ENCODE measurements around the gene ASTN1. TPM values are rescaled to one million over a fixed set of nuclear protein-coding genes. Genes with fewer than 3 reads are reported as not detected.

Gene ASTN1
- polyA plus RNA-seq, 1 of the 3 experiments (the other 2 are of a cell fraction), result 0.13 TPM

DNA sequence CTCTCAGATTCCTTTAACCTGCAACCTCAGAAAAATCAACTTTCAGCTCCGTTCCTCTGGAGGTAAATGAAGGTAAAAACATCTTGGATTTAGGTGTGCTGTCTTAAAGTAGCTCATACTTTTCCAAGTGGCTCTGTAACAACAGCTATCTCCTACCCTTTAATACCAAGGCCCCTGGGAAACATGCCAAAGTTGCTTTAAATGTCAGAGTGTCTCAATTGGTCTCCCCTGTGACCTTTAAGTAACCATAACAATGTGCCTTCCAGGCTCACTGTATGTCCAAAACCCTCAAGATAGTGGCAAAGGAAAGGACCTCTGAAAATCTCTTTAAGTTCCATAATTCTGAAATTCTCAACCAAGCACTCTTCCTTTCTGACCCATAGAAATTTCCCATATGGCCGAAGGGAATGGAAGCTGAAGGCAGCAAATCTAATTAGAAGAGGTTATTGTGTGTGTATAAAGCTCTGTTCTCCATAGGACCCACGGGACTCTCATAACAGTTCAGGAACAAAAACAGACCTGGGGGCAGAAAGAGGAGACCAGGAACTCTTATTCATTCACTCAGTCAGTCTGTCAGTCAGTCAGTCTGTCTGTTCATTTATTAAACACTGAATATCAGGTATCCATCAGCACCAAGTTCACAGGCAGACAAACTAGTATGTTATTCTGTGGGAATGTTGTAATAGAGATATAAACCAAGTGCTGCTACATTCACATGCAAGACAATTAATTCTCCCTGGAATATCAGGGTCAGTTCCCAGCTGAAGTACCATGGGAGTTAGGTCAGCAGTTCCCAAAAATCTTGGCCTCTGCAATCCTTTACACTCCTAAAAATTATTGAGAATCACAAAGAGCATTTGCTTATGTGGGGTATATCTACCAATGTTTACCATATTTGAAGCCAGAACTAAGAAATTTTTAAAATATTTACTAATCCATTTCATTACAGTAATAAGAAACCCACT is 19.1 kb downstream of the ASTN1 start (continued):
- TF ChIP-seq MXI1 (IDR thresholded peaks at IDR 0.05; ENCODE audit: low read depth, low read length), result no peak
- TF ChIP-seq POLR2AphosphoS5 (IDR thresholded peaks at IDR 0.05; ENCODE audit: low read depth, low read length), result no peak
- no peak for TF ChIP-seq SIN3A (IDR thresholded peaks at IDR 0.05; ENCODE audit: borderline replicate concordance, low read depth, low read length)
- TF ChIP-seq RAD21 (IDR thresholded peaks at IDR 0.05; ENCODE audit: low read length), result no peak
- TF ChIP-seq ELF1 (IDR thresholded peaks at IDR 0.05), result no peak
- no peak for TF ChIP-seq CHD2 (IDR thresholded peaks at IDR 0.05; ENCODE audit: low read length, partially characterized antibody)
- TF ChIP-seq, protein P1, sequence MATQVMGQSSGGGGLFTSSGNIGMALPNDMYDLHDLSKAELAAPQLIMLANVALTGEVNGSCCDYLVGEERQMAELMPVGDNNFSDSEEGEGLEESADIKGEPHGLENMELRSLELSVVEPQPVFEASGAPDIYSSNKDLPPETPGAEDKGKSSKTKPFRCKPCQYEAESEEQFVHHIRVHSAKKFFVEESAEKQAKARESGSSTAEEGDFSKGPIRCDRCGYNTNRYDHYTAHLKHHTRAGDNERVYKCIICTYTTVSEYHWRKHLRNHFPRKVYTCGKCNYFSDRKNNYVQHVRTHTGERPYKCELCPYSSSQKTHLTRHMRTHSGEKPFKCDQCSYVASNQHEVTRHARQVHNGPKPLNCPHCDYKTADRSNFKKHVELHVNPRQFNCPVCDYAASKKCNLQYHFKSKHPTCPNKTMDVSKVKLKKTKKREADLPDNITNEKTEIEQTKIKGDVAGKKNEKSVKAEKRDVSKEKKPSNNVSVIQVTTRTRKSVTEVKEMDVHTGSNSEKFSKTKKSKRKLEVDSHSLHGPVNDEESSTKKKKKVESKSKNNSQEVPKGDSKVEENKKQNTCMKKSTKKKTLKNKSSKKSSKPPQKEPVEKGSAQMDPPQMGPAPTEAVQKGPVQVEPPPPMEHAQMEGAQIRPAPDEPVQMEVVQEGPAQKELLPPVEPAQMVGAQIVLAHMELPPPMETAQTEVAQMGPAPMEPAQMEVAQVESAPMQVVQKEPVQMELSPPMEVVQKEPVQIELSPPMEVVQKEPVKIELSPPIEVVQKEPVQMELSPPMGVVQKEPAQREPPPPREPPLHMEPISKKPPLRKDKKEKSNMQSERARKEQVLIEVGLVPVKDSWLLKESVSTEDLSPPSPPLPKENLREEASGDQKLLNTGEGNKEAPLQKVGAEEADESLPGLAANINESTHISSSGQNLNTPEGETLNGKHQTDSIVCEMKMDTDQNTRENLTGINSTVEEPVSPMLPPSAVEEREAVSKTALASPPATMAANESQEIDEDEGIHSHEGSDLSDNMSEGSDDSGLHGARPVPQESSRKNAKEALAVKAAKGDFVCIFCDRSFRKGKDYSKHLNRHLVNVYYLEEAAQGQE (IDR thresholded peaks at IDR 0.05; ENCODE audit: low read depth, low read length), result no peak
- TF ChIP-seq RXRA (IDR thresholded peaks at IDR 0.05; ENCODE audit: borderline replicate concordance, low read depth), result no peak
- TF ChIP-seq, protein P2, sequence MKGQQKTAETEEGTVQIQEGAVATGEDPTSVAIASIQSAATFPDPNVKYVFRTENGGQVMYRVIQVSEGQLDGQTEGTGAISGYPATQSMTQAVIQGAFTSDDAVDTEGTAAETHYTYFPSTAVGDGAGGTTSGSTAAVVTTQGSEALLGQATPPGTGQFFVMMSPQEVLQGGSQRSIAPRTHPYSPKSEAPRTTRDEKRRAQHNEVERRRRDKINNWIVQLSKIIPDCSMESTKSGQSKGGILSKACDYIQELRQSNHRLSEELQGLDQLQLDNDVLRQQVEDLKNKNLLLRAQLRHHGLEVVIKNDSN (IDR thresholded peaks at IDR 0.05; ENCODE audit: borderline replicate concordance, low read depth), result no peak

DNA sequence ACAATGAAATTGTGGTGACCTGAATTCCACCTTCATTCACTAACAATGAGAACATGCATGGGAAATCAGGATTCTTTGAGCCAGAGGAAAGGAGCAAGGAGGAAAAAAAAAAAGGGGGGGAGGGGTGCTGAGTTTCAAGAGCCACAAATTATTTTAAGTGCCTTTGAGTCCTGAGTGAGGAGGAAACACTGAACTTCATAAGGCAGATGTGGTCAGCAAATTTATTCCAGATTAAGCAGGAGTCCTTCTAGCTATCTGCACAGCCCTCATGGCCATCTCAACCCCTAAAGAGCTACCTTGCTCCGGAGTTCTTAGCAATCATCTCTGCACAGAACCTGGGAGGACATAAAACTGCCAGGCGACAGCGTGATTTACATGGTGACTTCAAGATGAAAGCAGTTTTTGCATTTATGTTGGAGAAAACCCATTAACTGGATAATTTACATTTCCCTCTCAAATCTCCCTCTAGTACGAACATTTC is 21.7 kb downstream of the ASTN1 start:
- H3K4me2 ChIP-seq, result no peak overlapping the region
- 35% methylated on average over 4 of the region's 4 CpGs for WGBS (ENCODE audit: low lambda C conversion rate)

More for the DNA sequence above, 21.7 kb downstream of the ASTN1 start:
- no peaks in the 10 kb centered on the region for H3K36me3 ChIP-seq (replicated peaks in 1 of 2; ENCODE audit: control insufficient read depth in 1 of 2, insufficient read depth in 2 of 2, low read length in 1 of 2)
- H4K20me1 ChIP-seq (ENCODE audit: insufficient read depth), result no peaks in the 10 kb centered on the region
- H3K9me2 ChIP-seq, result no peaks in the 10 kb centered on the region
- ChIA-PET POLR2A (no interaction called here), CTCF (interaction anchor here (1.2 kb wide), 1 partner anchor 10 kb away, joined by 3 read pairs; no protein-coding TSS in a partner anchor)
- H3K27ac ChIP-seq (ENCODE audit: low read depth in 2 of 2, low read length in 1 of 2), result no peak overlapping the region
- TF ChIP-seq GABPA (IDR thresholded peaks at IDR 0.05; ENCODE audit: low read depth) (no peak), FOSL2 (IDR thresholded peaks at IDR 0.05; ENCODE audit: borderline replicate concordance, low read depth) (no peak), EZH2phosphoT487 (IDR thresholded peaks at IDR 0.05; ENCODE audit: borderline replicate concordance, low read depth) (no peak), CHD2 (IDR thresholded peaks at IDR 0.05; ENCODE audit: low read length, partially characterized antibody) (no peak)
- TF ChIP-seq, protein P3, sequence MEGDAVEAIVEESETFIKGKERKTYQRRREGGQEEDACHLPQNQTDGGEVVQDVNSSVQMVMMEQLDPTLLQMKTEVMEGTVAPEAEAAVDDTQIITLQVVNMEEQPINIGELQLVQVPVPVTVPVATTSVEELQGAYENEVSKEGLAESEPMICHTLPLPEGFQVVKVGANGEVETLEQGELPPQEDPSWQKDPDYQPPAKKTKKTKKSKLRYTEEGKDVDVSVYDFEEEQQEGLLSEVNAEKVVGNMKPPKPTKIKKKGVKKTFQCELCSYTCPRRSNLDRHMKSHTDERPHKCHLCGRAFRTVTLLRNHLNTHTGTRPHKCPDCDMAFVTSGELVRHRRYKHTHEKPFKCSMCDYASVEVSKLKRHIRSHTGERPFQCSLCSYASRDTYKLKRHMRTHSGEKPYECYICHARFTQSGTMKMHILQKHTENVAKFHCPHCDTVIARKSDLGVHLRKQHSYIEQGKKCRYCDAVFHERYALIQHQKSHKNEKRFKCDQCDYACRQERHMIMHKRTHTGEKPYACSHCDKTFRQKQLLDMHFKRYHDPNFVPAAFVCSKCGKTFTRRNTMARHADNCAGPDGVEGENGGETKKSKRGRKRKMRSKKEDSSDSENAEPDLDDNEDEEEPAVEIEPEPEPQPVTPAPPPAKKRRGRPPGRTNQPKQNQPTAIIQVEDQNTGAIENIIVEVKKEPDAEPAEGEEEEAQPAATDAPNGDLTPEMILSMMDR (IDR thresholded peaks at IDR 0.05), result no peak
- TF ChIP-seq, protein P4, sequence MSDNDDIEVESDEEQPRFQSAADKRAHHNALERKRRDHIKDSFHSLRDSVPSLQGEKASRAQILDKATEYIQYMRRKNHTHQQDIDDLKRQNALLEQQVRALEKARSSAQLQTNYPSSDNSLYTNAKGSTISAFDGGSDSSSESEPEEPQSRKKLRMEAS (IDR thresholded peaks at IDR 0.05; ENCODE audit: low read depth), result no peak
- TF ChIP-seq, protein P5, sequence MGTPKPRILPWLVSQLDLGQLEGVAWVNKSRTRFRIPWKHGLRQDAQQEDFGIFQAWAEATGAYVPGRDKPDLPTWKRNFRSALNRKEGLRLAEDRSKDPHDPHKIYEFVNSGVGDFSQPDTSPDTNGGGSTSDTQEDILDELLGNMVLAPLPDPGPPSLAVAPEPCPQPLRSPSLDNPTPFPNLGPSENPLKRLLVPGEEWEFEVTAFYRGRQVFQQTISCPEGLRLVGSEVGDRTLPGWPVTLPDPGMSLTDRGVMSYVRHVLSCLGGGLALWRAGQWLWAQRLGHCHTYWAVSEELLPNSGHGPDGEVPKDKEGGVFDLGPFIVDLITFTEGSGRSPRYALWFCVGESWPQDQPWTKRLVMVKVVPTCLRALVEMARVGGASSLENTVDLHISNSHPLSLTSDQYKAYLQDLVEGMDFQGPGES (IDR thresholded peaks at IDR 0.05; ENCODE audit: low read depth, low read length), result no peak
- TF ChIP-seq, protein P2 (IDR thresholded peaks at IDR 0.05; ENCODE audit: borderline replicate concordance, low read depth), result no peak
- H3F3A ChIP-seq (replicated peaks; ENCODE audit: insufficient read depth), result no peaks in the 10 kb centered on the region
- no peak for DNase-seq
- H3K9ac ChIP-seq, result no peak overlapping the region
- peaks cover 0 to 5% of the 10 kb centered on the region in 2 experiments; a peak in 2 of 4 replicates for H3K4me1 ChIP-seq (ENCODE audit: control insufficient read depth in 1 of 2, insufficient read depth in 2 of 2, low read depth in 1 of 2, low read length in 1 of 2)
- no peak overlapping the region for H2AFZ ChIP-seq (ENCODE audit: low read depth)
- no peaks in the 10 kb centered on the region for H3K9me3 ChIP-seq
- H3K27me3 ChIP-seq (ENCODE audit: insufficient read depth), result no peaks in the 10 kb centered on the region
- no peaks in the 10 kb centered on the region for H3K79me2 ChIP-seq (ENCODE audit: insufficient read depth)
- H3K4me3 ChIP-seq (ENCODE audit: low read depth in 2 of 2, low read length in 1 of 2), result no peak overlapping the region
